CD4-positive, CD25-positive, alpha-beta regulatory T cell (primary cell): ENCODE data around the gene RNU7-1. TPM values are rescaled to one million over a fixed set of nuclear protein-coding genes. Genes with fewer than 3 reads are reported as not detected.

Experiments used
- ATAC-seq, 2 donors: fragments of 150-1000 bp; cut with Tn5 transposase; one replicate each; pipeline ENCODE4 v1.10.0; 2021; ENCODE audit warnings: low read depth in 2 of 2, moderate number of reproducible peaks in 2 of 2, moderate library complexity in 1 of 2
- DNase-seq, 3 donors: peaks; one replicate each; pipeline versions ENCODE4 v3.0.0 to v3.0.0-alpha.2; 2012 to 2022; ENCODE audit warnings: mixed read lengths in 1 of 3
- H3K27ac ChIP-seq: one replicate; pipeline ENCODE4 v1.7.0; 2013; ENCODE audit warnings: mild to moderate bottlenecking, low read length; ENCODE audit not compliant: insufficient read depth, poor library complexity, severe bottlenecking
- H3K27me3 ChIP-seq: one replicate; pipeline ENCODE4 v1.7.0; 2013; ENCODE audit warnings: low read length; ENCODE audit not compliant: control insufficient read depth, insufficient read depth
- H3K36me3 ChIP-seq: one replicate; pipeline ENCODE4 v1.7.0; 2013; ENCODE audit warnings: mild to moderate bottlenecking, low read length, moderate library complexity; ENCODE audit not compliant: control insufficient read depth, insufficient read depth
- H3K4me1 ChIP-seq: 2 replicates; pipeline ENCODE4 v1.7.0; 2013; ENCODE audit warnings: mild to moderate bottlenecking, low read length; ENCODE audit not compliant: insufficient read depth, control insufficient read depth, poor library complexity, severe bottlenecking
- H3K4me3 ChIP-seq: one replicate; pipeline ENCODE4 v1.7.0; 2013; ENCODE audit warnings: low read depth, mild to moderate bottlenecking, low read length, moderate library complexity
- H3K9me3 ChIP-seq, 2 experiments: 1 replicate in 1 of 2; 2 replicates in 1 of 2; pipeline ENCODE4 v1.7.0; 2013; ENCODE audit warnings: low read length in 2 of 2, mild to moderate bottlenecking in 1 of 2, moderate library complexity in 1 of 2; ENCODE audit not compliant: control insufficient read depth in 2 of 2
- H3K27ac Mint-ChIP-seq, 3 donors: one replicate each; pipeline ENCODE4 v1.8.0; 2020 to 2022; ENCODE audit warnings: mild to moderate bottlenecking in 3 of 3, mixed read lengths in 3 of 3, moderate library complexity in 2 of 3
- H3K27me3 Mint-ChIP-seq: one replicate; pipeline ENCODE4 v1.8.0; 2022; ENCODE audit warnings: mild to moderate bottlenecking, mixed read lengths
- H3K36me3 Mint-ChIP-seq: one replicate; pipeline ENCODE4 v1.8.0; 2020; ENCODE audit warnings: mixed read lengths
- H3K4me1 Mint-ChIP-seq, 4 donors: one replicate each; pipeline ENCODE4 v1.8.0; 2020 to 2022; ENCODE audit warnings: mixed read lengths in 4 of 4, mild to moderate bottlenecking in 1 of 4
- H3K4me3 Mint-ChIP-seq, 4 donors: one replicate each; pipeline ENCODE4 v1.8.0; 2020 to 2022; ENCODE audit warnings: mild to moderate bottlenecking in 4 of 4, mixed read lengths in 4 of 4, moderate library complexity in 3 of 4
- H3K9me3 Mint-ChIP-seq, 7 donors: one replicate each; pipeline ENCODE4 v1.8.0; 2020 to 2022; ENCODE audit warnings: mixed read lengths in 7 of 7, mild to moderate bottlenecking in 3 of 7, moderate library complexity in 2 of 7
- polyA plus RNA-seq, 4 donors: library from polyadenylated mRNA; unstranded; fragments of 300-500 nt; fragmentation: Illumina TruSeq; gene quantifications; one replicate each; pipeline ENCODE4 v1.2.3, GENCODE V29; 2021
- total RNA-seq: library from RNA; stranded (reverse); gene quantifications from one replicate; pipeline ENCODE4 v1.2.3, GENCODE V29; 2022

Gene RNU7-1
- total and polyA plus RNA-seq, 5 donors from 2014 or later = not detected

GRCh38 chr12:6962285-6963015, 18.8 kb downstream of the RNU7-1 start:
- ATAC-seq (no peak), DNase-seq (no peak)
- H3K4me3 ChIP-seq = peak overlapping the region; percentile 65
- Mint-ChIP-seq H3K27ac (peak overlapping the region; percentile 98 to 99 (median 99)), H3K36me3 (peaks cover 30% of the 10 kb centered on the region), H3K4me3 (peak overlapping the region; percentile 48 to 93 (median 86)), H3K4me1 (peaks cover 11 to 67% (median 43%) of the 10 kb centered on the region in 4 donors), H3K9me3 (no peaks in the 10 kb centered on the region), H3K27me3 (no peaks in the 10 kb centered on the region)
- H3K4me1 ChIP-seq = peaks cover 63% of the 10 kb centered on the region
- H3K27ac ChIP-seq = peak overlapping the region; percentile 98
- no peaks in the 10 kb centered on the region for H3K9me3 ChIP-seq
- H3K27me3 ChIP-seq = no peaks in the 10 kb centered on the region
- H3K36me3 ChIP-seq = peaks cover 33% of the 10 kb centered on the region

DNA sequence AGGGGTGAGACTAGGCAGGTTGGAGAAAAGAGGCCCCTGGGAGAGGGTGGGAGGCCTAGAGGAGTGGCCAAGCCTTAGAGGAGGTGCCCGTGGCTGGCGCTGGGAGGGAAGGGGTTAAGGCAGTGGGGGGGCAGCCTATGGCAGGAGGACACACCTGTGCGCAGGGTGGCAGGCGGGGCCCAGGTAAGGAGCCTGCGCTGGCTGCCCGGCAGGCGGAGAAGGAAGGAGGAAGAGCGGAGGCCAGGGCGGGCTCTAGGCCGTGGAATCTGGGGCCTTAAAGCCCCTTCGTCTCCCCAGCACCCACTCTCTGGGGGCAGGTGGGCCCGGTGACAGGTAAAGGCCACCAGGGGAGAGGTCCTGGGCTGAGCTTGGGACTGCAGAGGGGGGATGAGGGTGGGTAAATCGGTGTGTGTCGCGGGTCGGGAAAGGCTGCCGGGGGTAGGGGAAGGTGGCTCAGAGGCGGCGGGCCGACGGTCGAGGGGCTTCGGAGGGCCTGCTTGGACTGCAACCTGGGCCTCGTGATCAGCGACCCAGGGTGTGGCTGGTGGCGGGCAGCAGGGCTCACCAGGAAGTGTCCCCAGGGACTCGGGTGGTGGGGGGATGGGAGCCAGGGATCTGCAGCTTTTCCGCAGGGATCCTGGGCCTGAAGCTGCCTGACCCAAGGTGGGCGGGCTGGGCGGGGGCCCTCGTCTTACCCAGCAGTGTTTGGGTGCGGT, 19.6 kb downstream of the RNU7-1 start:
- Histone ChIP-seq H3K36me3 (peaks cover 36% of the 10 kb centered on the region), H3K9me3 (no peaks in the 10 kb centered on the region), H3K4me1 (peaks cover 56% of the 10 kb centered on the region), H3K27ac (peak overlapping the region; percentile 98), H3K27me3 (no peaks in the 10 kb centered on the region), H3K4me3 (no peak overlapping the region)
- Mint-ChIP-seq H3K4me1 (peaks cover 9 to 60% (median 37%) of the 10 kb centered on the region in 4 donors), H3K36me3 (peaks cover 27% of the 10 kb centered on the region), H3K27me3 (no peaks in the 10 kb centered on the region), H3K27ac (peak overlapping the region in 2 of 3 donors; percentile 5 to 99), H3K4me3 (no peak overlapping the region), H3K9me3 (no peaks in the 10 kb centered on the region)
- DNase-seq = no peak
- ATAC-seq = no peak

DNA sequence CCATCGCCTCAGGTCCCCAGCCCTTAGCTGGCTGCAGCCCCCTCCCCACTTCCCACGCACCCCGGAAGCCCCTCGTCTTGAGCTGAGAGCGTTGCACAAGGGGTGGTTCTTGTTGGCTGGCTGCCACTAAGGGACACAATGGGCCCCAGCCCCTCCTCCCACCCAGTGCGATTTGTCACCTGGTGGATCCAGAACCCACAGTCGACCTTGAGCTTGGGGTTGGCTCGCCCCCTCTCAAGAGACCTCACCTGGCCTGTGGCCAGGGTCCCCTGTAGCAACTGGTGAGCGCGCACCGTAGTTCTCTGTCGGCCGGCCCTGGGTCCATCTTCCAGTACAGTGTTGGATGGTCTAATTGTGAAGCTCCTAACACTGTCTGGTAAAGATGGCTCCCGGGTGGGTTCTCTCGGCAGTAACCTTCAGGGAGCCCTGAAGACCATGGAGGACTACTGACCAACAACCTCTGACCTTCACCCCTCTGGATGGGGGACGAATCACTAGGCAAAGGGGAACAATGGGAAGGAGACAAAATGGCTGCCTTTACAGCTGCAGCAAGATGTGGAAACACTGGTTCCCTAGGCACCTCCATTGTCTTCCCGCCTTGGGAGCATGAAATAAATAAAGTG, 20.3 kb downstream of the RNU7-1 start:
- Mint-ChIP-seq H3K4me3 (no peak overlapping the region), H3K4me1 (peaks cover 6 to 59% (median 37%) of the 10 kb centered on the region in 4 donors), H3K36me3 (peaks cover 24% of the 10 kb centered on the region), H3K9me3 (no peaks in the 10 kb centered on the region), H3K27me3 (no peaks in the 10 kb centered on the region), H3K27ac (peak overlapping the region; percentile 38 to 92 (median 90))
- no peak for ATAC-seq
- H3K4me1 ChIP-seq = peaks cover 52% of the 10 kb centered on the region
- H3K9me3 ChIP-seq = no peaks in the 10 kb centered on the region
- no peak overlapping the region for H3K4me3 ChIP-seq
- H3K27me3 ChIP-seq = no peaks in the 10 kb centered on the region
- H3K27ac ChIP-seq = no peak overlapping the region
- DNase-seq = no peak
- peaks cover 43% of the 10 kb centered on the region for H3K36me3 ChIP-seq

DNA sequence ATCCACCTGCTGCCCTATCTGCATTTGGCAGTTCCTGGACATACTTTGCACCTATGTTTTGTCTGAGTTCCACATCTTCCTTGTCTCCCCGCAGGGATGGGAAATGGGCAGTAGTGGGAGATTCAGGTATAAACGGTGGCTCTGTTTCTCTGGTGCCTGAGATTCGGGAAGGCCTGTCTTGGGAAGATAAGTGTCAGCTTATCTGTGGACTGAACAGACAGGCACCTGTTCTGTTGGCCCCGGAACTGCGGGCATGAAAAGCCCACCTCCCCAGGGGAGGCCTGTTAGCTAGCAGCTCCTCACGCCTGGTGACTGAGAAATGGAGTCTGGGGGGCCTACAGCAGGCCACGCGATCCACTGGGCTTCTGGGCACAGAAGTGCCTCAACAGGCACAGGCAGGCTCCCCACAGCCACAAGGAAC, 21.0 kb downstream of the RNU7-1 start:
- peaks cover 47% of the 10 kb centered on the region for H3K36me3 ChIP-seq
- peak overlapping the region in 3 of 4 donors; percentile 43 to 83 (median 78) for H3K4me3 Mint-ChIP-seq
- peaks cover 23% of the 10 kb centered on the region for H3K36me3 Mint-ChIP-seq

GRCh38 chr12:6965026-6965661, 21.5 kb downstream of the RNU7-1 start:
- H3K36me3 ChIP-seq = peaks cover 47% of the 10 kb centered on the region
- ATAC-seq = peak; percentile 34 to 42
- H3K27ac Mint-ChIP-seq = peak overlapping the region in 2 of 3 donors; percentile 90 to 92
- H3K27ac ChIP-seq = peak overlapping the region; percentile 75
- peaks cover 52% of the 10 kb centered on the region for H3K4me1 ChIP-seq
- no peaks in the 10 kb centered on the region for H3K27me3 Mint-ChIP-seq
- H3K9me3 Mint-ChIP-seq = no peaks in the 10 kb centered on the region
- H3K9me3 ChIP-seq = no peaks in the 10 kb centered on the region
- H3K36me3 Mint-ChIP-seq = peaks cover 23% of the 10 kb centered on the region
- peak overlapping the region; percentile 4 to 83 (median 60) for H3K4me3 Mint-ChIP-seq
- no peak overlapping the region for H3K4me3 ChIP-seq
- peak; percentile 78 to 91 (median 87) for DNase-seq
- no peaks in the 10 kb centered on the region for H3K27me3 ChIP-seq
- H3K4me1 Mint-ChIP-seq = peaks cover 11 to 59% (median 36%) of the 10 kb centered on the region in 4 donors

More for the DNA sequence above, 21.0 kb downstream of the RNU7-1 start:
- H3K27ac ChIP-seq = peak overlapping the region; percentile 75
- H3K9me3 Mint-ChIP-seq = no peaks in the 10 kb centered on the region
- no peaks in the 10 kb centered on the region for H3K9me3 ChIP-seq
- H3K27ac Mint-ChIP-seq = peak overlapping the region in 2 of 3 donors; percentile 90 to 92
- DNase-seq (no peak), ATAC-seq (no peak)
- H3K4me3 ChIP-seq = no peak overlapping the region
- H3K4me1 Mint-ChIP-seq = peaks cover 11 to 59% (median 36%) of the 10 kb centered on the region in 4 donors
- no peaks in the 10 kb centered on the region for H3K27me3 Mint-ChIP-seq
- H3K27me3 ChIP-seq = no peaks in the 10 kb centered on the region
- H3K4me1 ChIP-seq = peaks cover 52% of the 10 kb centered on the region

DNA sequence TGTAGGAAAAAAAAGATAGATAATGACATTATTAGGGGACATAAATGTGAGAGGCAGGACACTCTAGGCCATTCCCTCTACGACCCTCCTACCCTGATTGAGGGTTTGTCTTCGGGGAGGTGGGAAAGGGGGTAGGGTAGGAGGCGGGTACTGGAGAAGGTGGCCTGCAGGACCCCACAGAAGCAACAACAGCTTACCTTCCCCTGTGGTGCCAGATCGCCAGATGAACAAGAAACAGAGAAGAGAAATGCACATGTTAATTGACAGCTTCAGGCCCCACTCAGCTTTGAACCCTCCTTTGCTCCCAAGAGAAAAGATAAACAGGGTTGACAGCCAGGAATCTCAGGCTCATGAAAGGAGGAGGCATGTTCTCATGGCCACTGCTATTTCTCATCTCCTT, 22.1 kb downstream of the RNU7-1 start:
- no peaks in the 10 kb centered on the region for H3K27me3 ChIP-seq
- peak overlapping the region in 2 of 4 donors; percentile 78 to 83 for H3K4me3 Mint-ChIP-seq
- peaks cover 23% of the 10 kb centered on the region for H3K36me3 Mint-ChIP-seq
- peaks cover 42% of the 10 kb centered on the region for H3K36me3 ChIP-seq
- DNase-seq = no peak
- H3K27ac ChIP-seq = peak overlapping the region; percentile 75
- H3K9me3 Mint-ChIP-seq = no peaks in the 10 kb centered on the region
- ATAC-seq = no peak
- peaks cover 13 to 57% (median 35%) of the 10 kb centered on the region in 4 donors for H3K4me1 Mint-ChIP-seq
- H3K9me3 ChIP-seq = no peaks in the 10 kb centered on the region
- H3K4me3 ChIP-seq = no peak overlapping the region
- H3K4me1 ChIP-seq = peaks cover 48% of the 10 kb centered on the region
- no peaks in the 10 kb centered on the region for H3K27me3 Mint-ChIP-seq
- H3K27ac Mint-ChIP-seq = peak overlapping the region in 2 of 3 donors; percentile 90 to 92

GRCh38 chr12:6966351-6966750, 22.7 kb downstream of the RNU7-1 start:
- Mint-ChIP-seq H3K4me3 (peak overlapping the region in 2 of 4 donors; percentile 47 to 61), H3K27me3 (no peaks in the 10 kb centered on the region), H3K9me3 (no peaks in the 10 kb centered on the region), H3K36me3 (peaks cover 21% of the 10 kb centered on the region), H3K27ac (no peak overlapping the region), H3K4me1 (peaks cover 13 to 55% (median 33%) of the 10 kb centered on the region in 4 donors)
- Histone ChIP-seq H3K27ac (no peak overlapping the region), H3K4me3 (no peak overlapping the region), H3K36me3 (peaks cover 42% of the 10 kb centered on the region), H3K4me1 (peaks cover 46% of the 10 kb centered on the region), H3K27me3 (no peaks in the 10 kb centered on the region), H3K9me3 (no peaks in the 10 kb centered on the region)
- ATAC-seq (no peak), DNase-seq (no peak)
